Glutamatergic neuron (in vitro differentiated cells): ENCODE data around the gene FSTL4. TPM values are rescaled to one million over a fixed set of nuclear protein-coding genes. Genes with fewer than 3 reads are reported as not detected.

ENCODE experiments used
- DNase-seq: peaks from one replicate; pipeline ENCODE4 v3.0.0; 2022
- H3K27ac Mint-ChIP-seq: one replicate; pipeline ENCODE4 v1.8.0; 2020; ENCODE audit warnings: mild to moderate bottlenecking, mixed read lengths, inconsistent platforms; ENCODE audit not compliant: unreplicated experiment
- H3K27me3 Mint-ChIP-seq: one replicate; pipeline ENCODE4 v1.8.0; 2020; ENCODE audit warnings: mild to moderate bottlenecking, moderate library complexity, mixed read lengths, inconsistent platforms; ENCODE audit not compliant: unreplicated experiment
- H3K36me3 Mint-ChIP-seq: one replicate; pipeline ENCODE4 v1.8.0; 2020; ENCODE audit warnings: mild to moderate bottlenecking, mixed read lengths, inconsistent platforms; ENCODE audit not compliant: unreplicated experiment
- H3K4me1 Mint-ChIP-seq: one replicate; pipeline ENCODE4 v1.8.0; 2020; ENCODE audit warnings: mild to moderate bottlenecking, low read depth, mixed read lengths, inconsistent platforms; ENCODE audit not compliant: unreplicated experiment
- H3K4me3 Mint-ChIP-seq: one replicate; pipeline ENCODE4 v1.8.0; 2020; ENCODE audit warnings: mild to moderate bottlenecking, mixed read lengths, inconsistent platforms; ENCODE audit not compliant: unreplicated experiment
- H3K9me3 Mint-ChIP-seq: one replicate; pipeline ENCODE4 v1.8.0; 2020; ENCODE audit warnings: mild to moderate bottlenecking, moderate library complexity, mixed read lengths, inconsistent platforms; ENCODE audit not compliant: unreplicated experiment
- total RNA-seq: library from RNA; stranded (reverse); fragmentation: NEBNext Ultra II Directional; extraction: Animal tissue kit (Norgen Biotek cat#: 25700); gene quantifications from one replicate; pipeline ENCODE4 v1.2.1, GENCODE V29; 2021; ENCODE audit not compliant: unreplicated experiment
- TF ChIP-seq, protein P1 (sequence below): fragments of 200-600 bp; sonication (generic); IDR thresholded peaks from one replicate; pipeline ENCODE4 v1.5.0; 2021; ENCODE audit not compliant: partially characterized antibody, unreplicated experiment

The FSTL4 gene
- total RNA-seq, 1 donor from 2014 or later: 29.0 TPM

DNA sequence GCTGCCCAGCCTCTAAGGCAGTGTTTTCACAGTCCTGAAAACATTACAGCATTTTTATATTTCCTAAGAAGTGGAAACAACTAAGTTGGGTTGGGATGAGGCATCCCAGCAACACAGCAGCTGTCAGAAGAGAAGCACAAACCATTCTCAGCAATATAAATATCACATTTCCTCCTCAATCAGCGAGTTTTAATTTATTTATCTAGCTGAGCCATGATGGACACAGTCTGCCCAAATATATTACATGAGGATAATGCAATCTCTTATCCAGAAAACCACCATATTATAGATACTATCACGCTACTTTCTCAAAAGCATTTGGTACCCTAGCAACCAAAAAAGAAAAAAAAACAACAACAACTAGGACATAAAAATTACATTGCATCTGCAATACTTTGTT, 158.5 kb downstream of the FSTL4 start:
- H3K4me1 Mint-ChIP-seq: peaks cover 40% of the 10 kb centered on the region
- TF ChIP-seq, protein P1, sequence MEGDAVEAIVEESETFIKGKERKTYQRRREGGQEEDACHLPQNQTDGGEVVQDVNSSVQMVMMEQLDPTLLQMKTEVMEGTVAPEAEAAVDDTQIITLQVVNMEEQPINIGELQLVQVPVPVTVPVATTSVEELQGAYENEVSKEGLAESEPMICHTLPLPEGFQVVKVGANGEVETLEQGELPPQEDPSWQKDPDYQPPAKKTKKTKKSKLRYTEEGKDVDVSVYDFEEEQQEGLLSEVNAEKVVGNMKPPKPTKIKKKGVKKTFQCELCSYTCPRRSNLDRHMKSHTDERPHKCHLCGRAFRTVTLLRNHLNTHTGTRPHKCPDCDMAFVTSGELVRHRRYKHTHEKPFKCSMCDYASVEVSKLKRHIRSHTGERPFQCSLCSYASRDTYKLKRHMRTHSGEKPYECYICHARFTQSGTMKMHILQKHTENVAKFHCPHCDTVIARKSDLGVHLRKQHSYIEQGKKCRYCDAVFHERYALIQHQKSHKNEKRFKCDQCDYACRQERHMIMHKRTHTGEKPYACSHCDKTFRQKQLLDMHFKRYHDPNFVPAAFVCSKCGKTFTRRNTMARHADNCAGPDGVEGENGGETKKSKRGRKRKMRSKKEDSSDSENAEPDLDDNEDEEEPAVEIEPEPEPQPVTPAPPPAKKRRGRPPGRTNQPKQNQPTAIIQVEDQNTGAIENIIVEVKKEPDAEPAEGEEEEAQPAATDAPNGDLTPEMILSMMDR: no peak
- H3K9me3 Mint-ChIP-seq: peaks cover 5% of the 10 kb centered on the region
- no peak overlapping the region for H3K4me3 Mint-ChIP-seq
- no peaks in the 10 kb centered on the region for H3K36me3 Mint-ChIP-seq
- no peak overlapping the region for H3K27ac Mint-ChIP-seq
- H3K27me3 Mint-ChIP-seq: peaks cover 6% of the 10 kb centered on the region
- no peak for DNase-seq

GRCh38 chr5:133453084-133453780, 159.1 kb downstream of the FSTL4 start:
- TF ChIP-seq, protein P1: no peak
- H3K36me3 Mint-ChIP-seq: no peaks in the 10 kb centered on the region
- H3K27ac Mint-ChIP-seq: no peak overlapping the region
- H3K9me3 Mint-ChIP-seq: peaks cover 5% of the 10 kb centered on the region
- DNase-seq: no peak
- H3K4me1 Mint-ChIP-seq: peaks cover 38% of the 10 kb centered on the region
- H3K27me3 Mint-ChIP-seq: peaks cover 6% of the 10 kb centered on the region
- no peak overlapping the region for H3K4me3 Mint-ChIP-seq

- no peaks in the 10 kb centered on the region for H3K36me3 Mint-ChIP-seq
- H3K4me1 Mint-ChIP-seq: peaks cover 33% of the 10 kb centered on the region
- H3K27me3 Mint-ChIP-seq: peaks cover 6% of the 10 kb centered on the region
- TF ChIP-seq, protein P1: no peak
- DNase-seq: no peak
- peaks cover 7% of the 10 kb centered on the region for H3K9me3 Mint-ChIP-seq
- no peak overlapping the region for H3K27ac Mint-ChIP-seq
- H3K4me3 Mint-ChIP-seq: no peak overlapping the region
These were observed 160.4 kb downstream of the FSTL4 start for GRCh38 chr5:133451926-133452325.

- peaks cover 27% of the 10 kb centered on the region for H3K4me1 Mint-ChIP-seq
- H3K36me3 Mint-ChIP-seq: no peaks in the 10 kb centered on the region
- TF ChIP-seq, protein P1: no peak
- H3K27me3 Mint-ChIP-seq: peaks cover 5% of the 10 kb centered on the region
- H3K4me3 Mint-ChIP-seq: peak overlapping the region; percentile 37
- DNase-seq: peak; percentile 61
- H3K9me3 Mint-ChIP-seq: peaks cover 7% of the 10 kb centered on the region
- peak overlapping the region; percentile 41 for H3K27ac Mint-ChIP-seq
These were observed 162.1 kb downstream of the FSTL4 start for GRCh38 chr5:133450286-133450685.

- peak overlapping the region; percentile 64 for H3K27ac Mint-ChIP-seq
- no peaks in the 10 kb centered on the region for H3K36me3 Mint-ChIP-seq
- no peak for DNase-seq
- no peak overlapping the region for H3K4me3 Mint-ChIP-seq
- TF ChIP-seq, protein P1: no peak
- peaks cover 5% of the 10 kb centered on the region for H3K9me3 Mint-ChIP-seq
- peaks cover 2% of the 10 kb centered on the region for H3K27me3 Mint-ChIP-seq
- peaks cover 27% of the 10 kb centered on the region for H3K4me1 Mint-ChIP-seq
These were observed 163.2 kb downstream of the FSTL4 start for GRCh38 chr5:133449181-133449580.
